ENCODE measurements around the gene TMEM97. TPM values are rescaled to one million over a fixed set of nuclear protein-coding genes. Genes with fewer than 3 reads are reported as not detected.

TMEM97 gene
- total RNA-seq, 1 donor from 2014 or later: 2.5 TPM

- Histone ChIP-seq H3K9me3 (no peaks in the 10 kb centered on the region), H3K36me3 (no peaks in the 10 kb centered on the region), H3K4me1 (peaks cover 19% of the 10 kb centered on the region), H3K4me3 (no peak overlapping the region), H3K27ac (no peak overlapping the region), H3K27me3 (no peaks in the 10 kb centered on the region)
- TF ChIP-seq CTCF (IDR thresholded peaks at IDR 0.05) (no peak), POLR2AphosphoS5 (IDR thresholded peaks at IDR 0.05; ENCODE audit: insufficient read depth in 1 of 2, low read depth in 1 of 2) (no peak), POLR2A (IDR thresholded peaks at IDR 0.05) (no peak)
- DNase-seq (ENCODE audit: extremely low spot score in 2 of 2): no peak
- intact Hi-C loops (cut with DNase I): no loop called here
These were observed 2.9 kb upstream of the TMEM97 start for GRCh38 chr17:28315846-28316705.

- Histone ChIP-seq H3K9me3 (no peaks in the 10 kb centered on the region), H3K27ac (no peak overlapping the region), H3K4me1 (peaks cover 19% of the 10 kb centered on the region), H3K4me3 (no peak overlapping the region), H3K36me3 (no peaks in the 10 kb centered on the region), H3K27me3 (no peaks in the 10 kb centered on the region)
- intact Hi-C loops (cut with DNase I): no loop called here
- TF ChIP-seq POLR2AphosphoS5 (IDR thresholded peaks at IDR 0.05; ENCODE audit: insufficient read depth in 1 of 2, low read depth in 1 of 2): no peak
- DNase-seq (ENCODE audit: extremely low spot score in 2 of 2): no peak
These were observed 1.7 kb upstream of the TMEM97 start for GRCh38 chr17:28317099-28317965.

- intact Hi-C loops (cut with DNase I): no loop called here
- Histone ChIP-seq H3K27me3 (no peaks in the 10 kb centered on the region), H3K36me3 (no peaks in the 10 kb centered on the region), H3K27ac (no peak overlapping the region), H3K9me3 (no peaks in the 10 kb centered on the region), H3K4me3 (peak overlapping the region; percentile 63 to 71), H3K4me1 (peaks cover 19% of the 10 kb centered on the region)
- no peak for DNase-seq (ENCODE audit: extremely low spot score in 2 of 2)
- no peak for TF ChIP-seq POLR2A (IDR thresholded peaks at IDR 0.05)
- no peak for TF ChIP-seq POLR2AphosphoS5 (IDR thresholded peaks at IDR 0.05; ENCODE audit: insufficient read depth in 1 of 2, low read depth in 1 of 2)
- no peak for TF ChIP-seq CTCF (IDR thresholded peaks at IDR 0.05)
These were observed 838 bp upstream of the TMEM97 start for GRCh38 chr17:28317966-28318758.

GRCh38 chr17:28319598-28319935 lies 567 bp downstream of the TMEM97 start:
- peaks cover 19% of the 10 kb centered on the region for H3K4me1 ChIP-seq
- intact Hi-C loops (cut with DNase I): no loop called here
- H3K4me3 ChIP-seq: peak overlapping the region; percentile 63 to 71
- peak overlapping the region; percentile 60 for H3K27ac ChIP-seq
- no peaks in the 10 kb centered on the region for H3K27me3 ChIP-seq
- H3K9me3 ChIP-seq: no peaks in the 10 kb centered on the region
- no peak for DNase-seq (ENCODE audit: extremely low spot score in 2 of 2)
- TF ChIP-seq POLR2A (IDR thresholded peaks at IDR 0.05): no peak
- no peak for TF ChIP-seq POLR2AphosphoS5 (IDR thresholded peaks at IDR 0.05; ENCODE audit: insufficient read depth in 1 of 2, low read depth in 1 of 2)
- TF ChIP-seq CTCF (IDR thresholded peaks at IDR 0.05): no peak
- H3K36me3 ChIP-seq: no peaks in the 10 kb centered on the region
